ENCODE results near the gene ARHGAP28. TPM values are rescaled to one million over a fixed set of nuclear protein-coding genes. Genes with fewer than 3 reads are reported as not detected.
A peak's percentile ranks its signal among the peaks of the same experiment; 100 is the strongest.
"Not testable (repeated sequence)": the region's sequence is repeated elsewhere in the genome, so short reads cannot be mapped to it uniquely, and the experiment has no call there.

The ARHGAP28 gene
- total RNA-seq, 1 donor from 2014 or later: 4.4 TPM

- no peak for DNase-seq (ENCODE audit: low read depth, low spot score)
Observed at GRCh38 chr18:6775237-6775636, 45.7 kb downstream of the ARHGAP28 start.

DNA sequence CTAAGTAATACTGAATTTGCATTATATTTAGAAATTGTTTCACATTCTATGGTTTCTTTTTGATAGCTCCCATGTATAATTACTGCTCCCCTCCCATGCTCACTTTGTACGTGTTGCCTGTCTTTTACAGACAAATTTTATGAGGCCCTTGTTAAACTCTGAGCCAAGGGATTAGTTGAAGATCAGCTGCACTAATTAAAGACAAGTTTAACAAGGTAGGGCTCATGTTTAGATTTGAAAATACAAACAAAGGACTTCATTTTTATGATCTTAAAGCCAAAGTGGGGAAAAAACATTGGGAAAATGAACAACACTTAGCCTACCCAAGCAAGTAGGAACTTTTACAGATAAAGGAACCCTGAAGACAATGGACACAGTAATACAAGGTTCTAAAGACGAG, 46.2 kb downstream of the ARHGAP28 start:
- DNase-seq (ENCODE audit: low read depth, low spot score): no peak

DNA sequence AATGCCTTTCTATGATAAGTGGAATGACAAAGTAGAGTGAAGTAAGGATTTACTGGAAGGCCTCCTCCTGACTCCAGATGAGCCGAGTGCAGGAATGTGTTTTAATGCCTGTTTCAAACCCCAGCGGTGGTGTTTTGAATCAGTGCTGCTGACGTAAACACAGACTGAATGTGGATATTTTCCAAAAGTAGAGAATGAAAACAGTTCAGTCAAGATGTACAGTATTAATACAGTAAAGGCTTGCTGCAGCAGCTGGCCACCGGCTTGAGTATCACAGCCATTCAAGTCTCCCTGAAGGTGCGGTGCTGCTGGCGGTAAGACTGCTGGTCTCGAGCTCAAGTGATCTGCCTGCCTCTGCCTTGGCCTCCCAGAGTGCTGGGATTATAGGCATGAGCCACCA, 46.7 kb downstream of the ARHGAP28 start:
- no peak for DNase-seq (ENCODE audit: low read depth, low spot score)

DNA sequence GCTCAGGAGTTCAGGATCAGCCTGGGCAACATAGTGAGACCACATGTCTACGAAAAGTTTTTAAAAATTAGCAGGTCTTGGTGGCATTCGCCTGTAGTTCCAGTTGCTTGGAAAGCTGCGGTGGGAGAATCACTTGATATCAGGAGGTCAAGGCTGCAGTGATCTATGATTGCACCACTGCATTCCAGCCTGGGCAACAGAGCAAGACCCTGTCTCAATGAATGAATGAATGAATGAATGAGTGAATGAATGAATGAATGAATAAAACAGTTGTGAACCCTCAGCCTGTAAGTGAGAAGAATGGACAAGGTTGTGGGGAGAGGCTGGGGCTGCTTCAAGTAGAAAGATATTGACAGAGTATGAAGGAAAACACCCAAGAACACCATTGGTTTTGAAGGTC, 48.0 kb downstream of the ARHGAP28 start:
- no peak for DNase-seq (ENCODE audit: low read depth, low spot score)

GRCh38 chr18:6778459-6779247, 49.1 kb downstream of the ARHGAP28 start:
- DNase-seq (ENCODE audit: low read depth, low spot score): no peak

GRCh38 chr18:6781142-6781714, 51.7 kb downstream of the ARHGAP28 start:
- DNase-seq (ENCODE audit: low read depth, low spot score): no peak

- DNase-seq (ENCODE audit: low read depth, low spot score): no peak
Observed at GRCh38 chr18:6781796-6782195, 52.3 kb downstream of the ARHGAP28 start.

GRCh38 chr18:6782861-6783260, 53.3 kb downstream of the ARHGAP28 start:
- DNase-seq (ENCODE audit: low read depth, low spot score): no peak

- DNase-seq (ENCODE audit: low read depth, low spot score): no peak
Observed at GRCh38 chr18:6784046-6784445, 54.5 kb downstream of the ARHGAP28 start.

DNA sequence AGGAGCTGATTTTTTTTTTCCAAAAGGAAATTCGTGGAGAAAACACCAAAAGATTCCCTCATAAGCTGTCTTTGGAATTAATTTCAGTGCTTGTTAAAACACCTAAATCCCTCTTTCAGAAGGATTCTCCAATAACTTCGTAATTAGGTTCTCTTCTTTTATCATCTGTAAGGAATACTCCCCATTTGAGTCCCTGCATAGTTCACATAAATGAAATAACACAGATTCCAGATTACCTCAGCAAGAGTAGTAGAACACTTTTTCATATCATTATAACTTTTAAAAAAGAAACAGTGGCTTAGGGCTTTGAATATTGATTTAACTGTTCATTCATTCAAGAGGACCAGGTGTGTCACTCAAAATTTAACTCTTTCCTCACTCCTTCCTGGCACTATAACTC, 55.5 kb downstream of the ARHGAP28 start:
- no peak for DNase-seq (ENCODE audit: low read depth, low spot score)

GRCh38 chr18:6785411-6785810, 55.9 kb downstream of the ARHGAP28 start:
- no peak for DNase-seq (ENCODE audit: low read depth, low spot score)

- DNase-seq (ENCODE audit: low read depth, low spot score): no peak
Observed at GRCh38 chr18:6792391-6792790, 62.9 kb downstream of the ARHGAP28 start.

GRCh38 chr18:6793455-6793854, 63.9 kb downstream of the ARHGAP28 start:
- no peak for DNase-seq (ENCODE audit: low read depth, low spot score)

DNA sequence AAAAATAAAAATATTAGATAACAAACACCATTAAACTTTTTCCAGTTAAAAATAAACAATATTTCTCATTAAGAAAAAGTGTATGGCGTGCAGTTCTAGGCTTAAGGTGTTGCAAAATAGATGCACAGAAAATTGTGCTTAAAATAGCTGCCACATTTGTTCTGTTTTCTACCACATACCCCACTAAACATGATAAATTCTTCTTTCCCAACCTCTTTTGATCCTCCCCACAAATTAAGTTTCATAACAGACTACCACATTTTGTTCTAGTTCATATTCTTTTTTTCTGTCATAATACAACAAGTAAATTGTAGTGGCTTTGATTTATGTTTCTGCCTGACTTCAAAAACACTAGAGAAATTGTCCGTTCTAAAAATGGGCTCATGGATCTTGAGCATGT, 64.5 kb downstream of the ARHGAP28 start:
- DNase-seq (ENCODE audit: low read depth, low spot score): no peak

DNA sequence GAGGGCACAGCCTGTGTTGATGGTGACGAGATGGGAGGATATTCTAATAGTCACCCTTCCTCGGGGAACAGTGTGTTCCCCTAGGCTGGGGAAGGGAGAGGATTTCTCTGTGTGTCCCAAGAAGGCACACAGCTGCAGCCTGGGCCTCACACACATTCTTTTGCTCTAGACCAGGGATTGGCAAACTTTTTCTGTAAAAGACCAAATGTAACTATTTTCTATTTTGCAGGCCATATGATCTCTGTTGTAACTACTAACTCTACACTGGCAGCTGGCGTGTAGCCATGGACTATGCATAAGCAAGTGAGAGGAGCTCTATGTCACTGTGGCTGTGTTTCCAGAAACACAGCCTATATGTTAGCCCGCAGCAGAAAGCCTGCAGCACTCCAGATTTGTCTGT, 65.8 kb downstream of the ARHGAP28 start:
- no peak for DNase-seq (ENCODE audit: low read depth, low spot score)

DNA sequence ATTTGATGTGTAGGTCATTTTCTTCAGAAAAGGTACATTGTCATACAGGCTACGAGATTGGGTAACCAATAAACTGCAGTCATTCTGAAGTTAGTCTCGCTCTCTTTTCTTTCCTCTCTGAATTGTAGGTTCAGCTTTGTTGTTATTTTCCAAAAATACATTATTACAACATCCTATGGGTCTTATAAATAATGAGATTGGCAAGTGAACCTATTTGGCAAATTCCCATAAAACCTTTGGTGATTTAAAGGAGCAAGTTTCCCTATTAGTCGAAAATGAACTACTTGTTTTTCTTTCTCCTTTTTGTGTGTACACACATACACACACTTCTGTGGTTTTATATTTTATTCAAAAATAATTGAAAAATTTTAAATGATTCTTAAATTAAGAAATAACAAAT, 67.0 kb downstream of the ARHGAP28 start:
- no peak for DNase-seq (ENCODE audit: low read depth, low spot score)

DNA sequence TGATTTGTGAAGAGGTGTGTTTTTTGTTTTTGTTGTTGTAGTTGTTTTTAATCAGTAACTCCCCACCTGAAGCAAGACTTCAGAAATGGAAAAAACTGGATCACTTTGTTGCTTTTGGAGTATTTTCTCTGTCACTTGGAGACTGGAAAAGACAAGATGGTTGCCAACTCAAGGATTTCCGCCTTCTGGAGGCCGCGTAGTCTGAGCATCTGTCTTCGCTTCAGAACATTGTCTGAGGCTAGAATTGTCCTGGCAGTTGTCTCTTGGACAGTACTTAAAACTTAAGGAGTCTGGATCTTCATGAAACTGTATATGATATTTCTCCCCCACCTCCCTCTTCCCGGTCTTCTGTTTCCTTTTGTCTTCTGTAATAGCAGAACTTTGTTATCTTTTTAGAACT, 67.7 kb downstream of the ARHGAP28 start:
- DNase-seq (ENCODE audit: low read depth, low spot score): no peak

DNA sequence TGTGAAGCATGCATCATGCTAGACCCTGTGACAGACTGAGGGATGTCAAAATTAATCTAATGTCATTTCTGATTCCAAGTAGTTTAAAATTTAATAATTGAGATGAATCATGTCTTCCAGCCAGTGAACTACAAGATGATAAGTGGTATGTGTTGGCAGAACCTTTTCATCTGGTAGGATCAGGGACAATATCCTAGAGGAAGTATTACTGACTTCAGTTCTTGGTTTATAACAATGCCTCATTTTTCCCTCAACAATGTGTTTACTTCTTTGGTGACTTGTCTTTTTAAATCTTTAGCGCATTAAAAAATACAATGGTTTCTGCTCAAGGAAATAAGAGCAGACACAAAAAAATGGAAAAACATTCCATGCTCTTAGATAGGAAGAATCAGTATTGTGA, 69.4 kb downstream of the ARHGAP28 start:
- DNase-seq (ENCODE audit: low read depth, low spot score): no peak

GRCh38 chr18:6800309-6800708, 70.8 kb downstream of the ARHGAP28 start:
- DNase-seq (ENCODE audit: low read depth, low spot score): not testable (repeated sequence)

DNA sequence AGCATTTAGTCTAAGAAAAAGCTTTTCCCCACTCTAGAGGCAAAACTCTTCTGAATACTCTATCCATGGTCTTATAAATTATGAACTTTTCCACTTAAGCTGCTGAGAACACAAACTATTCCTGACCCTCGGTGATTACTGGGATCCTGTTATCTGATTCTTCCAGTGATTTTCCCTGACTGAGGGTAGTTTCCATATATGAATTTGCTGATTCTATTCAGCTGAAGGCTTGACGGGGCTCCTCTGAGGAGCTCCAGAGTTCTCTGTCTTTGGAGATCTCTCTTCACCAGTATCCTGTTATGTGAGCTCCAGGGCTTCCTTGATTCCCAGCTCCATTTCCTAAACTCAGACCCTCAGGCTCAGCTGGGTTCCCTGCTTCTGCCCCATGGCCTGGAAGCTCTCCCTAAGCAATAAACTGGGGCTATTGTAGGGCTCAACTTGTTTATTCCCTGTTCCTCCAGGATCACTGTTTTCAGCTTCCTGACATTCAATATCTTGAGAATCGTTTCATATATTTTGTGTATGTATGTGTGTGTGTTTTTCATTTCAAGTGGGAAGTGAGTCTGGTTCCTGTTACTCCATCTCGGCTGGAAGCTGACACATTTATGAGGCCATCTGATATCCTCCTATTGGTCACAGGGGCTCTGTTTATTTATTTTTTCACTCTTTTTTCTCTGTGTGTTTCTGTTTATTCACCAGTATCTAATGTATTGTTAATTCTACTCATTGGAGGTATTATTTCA, 78.2 kb downstream of the ARHGAP28 start:
- DNase-seq (ENCODE audit: low read depth, low spot score): peak; percentile 3

DNA sequence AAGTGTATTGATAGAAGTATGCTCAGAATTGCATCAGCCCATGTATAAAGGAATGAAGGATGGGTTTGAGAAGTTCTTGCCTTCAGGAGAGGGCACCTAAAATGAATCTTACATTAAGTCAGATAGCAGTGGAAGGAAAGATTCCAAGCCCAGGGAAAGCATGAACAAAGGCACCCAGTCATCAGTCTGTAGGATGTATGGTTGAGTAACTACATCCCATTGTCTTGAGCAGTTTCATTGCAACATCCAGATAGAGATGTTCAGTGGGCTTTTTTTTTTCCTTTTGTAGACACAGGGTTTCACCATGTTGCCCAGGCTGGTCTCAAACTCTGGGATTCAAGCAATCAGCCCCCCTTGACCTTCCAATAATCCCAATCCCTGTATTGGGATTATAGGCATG, 80.7 kb downstream of the ARHGAP28 start:
- DNase-seq (ENCODE audit: low read depth, low spot score): no peak

GRCh38 chr18:6811816-6812215, 82.3 kb downstream of the ARHGAP28 start:
- no peak for DNase-seq (ENCODE audit: low read depth, low spot score)

Measured in pulmonary artery endothelial cell (primary cell).